22Rv1 (cell line): Measurements from ENCODE around the gene BABAM2.

Experiments used
- CTCF ChIP-seq: fragments of 450-650 bp; IDR thresholded peaks from 2 replicates; pipeline ENCODE4 v1.5.1; 2017; ENCODE audit warnings: mild to moderate bottlenecking
- ZFX ChIP-seq: fragments of 450-650 bp; IDR thresholded peaks from 2 replicates; pipeline ENCODE4 v1.6.1; 2017; ENCODE audit warnings: antibody characterized with exemption, borderline replicate concordance

- TF ChIP-seq CTCF (no peak), ZFX (no peak)
Measured at GRCh38 chr2:28166956-28167355, 276.4 kb downstream of the BABAM2 start.
